ENCODE results near the gene HHLA2. TPM values are rescaled to one million over a fixed set of nuclear protein-coding genes. Genes with fewer than 3 reads are reported as not detected.

The HHLA2 gene
- total and polyA plus RNA-seq, 4 experiments from 2014 or later = 0.52 to 0.58 TPM; not detected in 2

DNA sequence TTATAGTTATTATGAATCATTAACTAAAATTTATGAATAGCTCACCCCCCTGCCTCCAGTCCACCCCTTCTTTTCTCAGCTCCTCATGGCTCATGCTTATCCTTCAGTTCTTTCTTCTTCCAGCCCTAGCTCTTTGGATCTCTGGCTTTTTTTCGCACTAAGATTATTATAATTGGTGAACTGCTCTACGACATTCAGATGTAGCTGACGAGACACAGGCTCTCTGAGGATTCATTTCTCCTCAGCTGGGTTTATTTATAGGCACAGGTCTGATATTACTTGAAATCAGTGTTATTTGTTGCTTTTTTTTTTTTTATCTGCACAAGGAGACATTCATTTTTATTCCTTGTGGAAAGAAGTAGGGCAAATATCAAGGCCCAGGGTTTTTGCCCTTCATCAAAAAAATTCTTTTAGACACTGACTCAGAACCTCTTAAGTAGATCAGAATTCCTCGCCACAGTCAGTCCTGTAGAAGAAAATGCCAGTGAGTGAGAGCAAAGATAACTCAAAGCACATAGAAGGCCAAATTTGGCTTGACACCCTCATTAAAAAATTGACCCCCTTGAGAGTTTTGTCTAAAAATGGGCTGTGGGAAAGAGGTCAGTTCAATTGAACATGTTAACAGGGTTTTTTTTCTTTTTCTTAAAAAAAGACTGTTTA lies 107.5 kb downstream of the HHLA2 start:
- Histone ChIP-seq H3K36me3 (ENCODE audit: insufficient read depth, low read length) (no peaks in the 10 kb centered on the region), H3K27ac (ENCODE audit: low read depth, low read length) (no peak overlapping the region), H3K4me1 (ENCODE audit: insufficient read depth, low read length) (no peaks in the 10 kb centered on the region), H3K9me3 (ENCODE audit: control insufficient read depth in 1 of 2, low read length in 2 of 2) (no peaks in the 10 kb centered on the region), H3K4me3 (ENCODE audit: low read length in 2 of 2) (no peak overlapping the region), H3K27me3 (ENCODE audit: insufficient read depth, low read length) (no peaks in the 10 kb centered on the region)
- Mint-ChIP-seq H3K27ac (no peak overlapping the region), H3K27me3 (no peaks in the 10 kb centered on the region), H3K9me3 (peaks cover 0 to 4% (median 0%) of the 10 kb centered on the region in 8 donors), H3K36me3 (no peaks in the 10 kb centered on the region), H3K4me3 (no peak overlapping the region), H3K4me1 (peaks cover 0 to 2% (median 0%) of the 10 kb centered on the region in 4 donors)
- ChIA-PET POLR2A (ENCODE audit: partially characterized antibody) (interaction anchor here (1.3 kb wide), 1 partner anchor 311 kb away, joined by 4 read pairs; no protein-coding TSS in a partner anchor), CTCF (ENCODE audit: partially characterized antibody) (interaction anchor here (0.7 to 4.6 kb wide), 10 partner anchors 11 to 1168 kb away, joined by 3 to 36 read pairs (median 4); no protein-coding TSS in a partner anchor)
- intact Hi-C loops (cut with micrococcal nuclease) = loop anchor here (10.0 kb wide), 1 partner anchor 1169 kb away; no protein-coding TSS in a partner anchor
- DNase-seq = no peak

DNA sequence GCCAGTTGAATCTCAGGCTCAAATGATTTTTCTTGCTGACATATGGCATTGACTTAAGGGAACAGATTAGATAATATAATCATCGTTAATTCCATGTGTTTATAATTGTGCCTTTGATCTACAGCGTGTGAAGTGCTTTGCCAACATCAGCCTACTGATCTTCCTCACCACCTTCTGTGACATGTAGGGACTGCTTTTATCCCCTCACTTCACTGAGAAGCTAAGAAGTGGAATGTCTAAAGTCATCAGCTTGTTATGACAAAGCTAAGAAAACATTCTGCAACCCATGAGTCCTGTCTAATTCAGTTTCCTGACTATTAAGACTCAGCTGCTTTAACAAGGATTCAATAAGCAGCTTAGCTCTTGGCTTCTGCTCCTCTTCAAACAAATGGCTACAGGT lies 108.0 kb downstream of the HHLA2 start:
- H3K4me1 Mint-ChIP-seq = peaks cover 0 to 2% (median 0%) of the 10 kb centered on the region in 4 donors
- Histone ChIP-seq H3K4me3 (ENCODE audit: low read length in 2 of 2) (no peak overlapping the region), H3K9me3 (ENCODE audit: control insufficient read depth in 1 of 2, low read length in 2 of 2) (no peaks in the 10 kb centered on the region), H3K27me3 (ENCODE audit: insufficient read depth, low read length) (no peaks in the 10 kb centered on the region), H3K36me3 (ENCODE audit: insufficient read depth, low read length) (no peaks in the 10 kb centered on the region), H3K27ac (ENCODE audit: low read depth, low read length) (no peak overlapping the region), H3K4me1 (ENCODE audit: insufficient read depth, low read length) (no peaks in the 10 kb centered on the region)
- H3K9me3 Mint-ChIP-seq = peaks cover 0 to 4% (median 0%) of the 10 kb centered on the region in 8 donors
- no peak overlapping the region for H3K27ac Mint-ChIP-seq
- intact Hi-C loops (cut with micrococcal nuclease) = loop anchor here (10.0 kb wide), 1 partner anchor 1170 kb away; no protein-coding TSS in a partner anchor
- ChIA-PET POLR2A (ENCODE audit: partially characterized antibody) (interaction anchor here (1.3 kb wide), 1 partner anchor 312 kb away, joined by 4 read pairs; no protein-coding TSS in a partner anchor), CTCF (ENCODE audit: partially characterized antibody) (interaction anchor here (0.8 to 4.6 kb wide), 10 partner anchors 10 to 476 kb away, joined by 3 to 36 read pairs (median 5); no protein-coding TSS in a partner anchor)
- H3K36me3 Mint-ChIP-seq = no peaks in the 10 kb centered on the region
- H3K4me3 Mint-ChIP-seq = no peak overlapping the region
- no peaks in the 10 kb centered on the region for H3K27me3 Mint-ChIP-seq
- no peak for DNase-seq

DNA sequence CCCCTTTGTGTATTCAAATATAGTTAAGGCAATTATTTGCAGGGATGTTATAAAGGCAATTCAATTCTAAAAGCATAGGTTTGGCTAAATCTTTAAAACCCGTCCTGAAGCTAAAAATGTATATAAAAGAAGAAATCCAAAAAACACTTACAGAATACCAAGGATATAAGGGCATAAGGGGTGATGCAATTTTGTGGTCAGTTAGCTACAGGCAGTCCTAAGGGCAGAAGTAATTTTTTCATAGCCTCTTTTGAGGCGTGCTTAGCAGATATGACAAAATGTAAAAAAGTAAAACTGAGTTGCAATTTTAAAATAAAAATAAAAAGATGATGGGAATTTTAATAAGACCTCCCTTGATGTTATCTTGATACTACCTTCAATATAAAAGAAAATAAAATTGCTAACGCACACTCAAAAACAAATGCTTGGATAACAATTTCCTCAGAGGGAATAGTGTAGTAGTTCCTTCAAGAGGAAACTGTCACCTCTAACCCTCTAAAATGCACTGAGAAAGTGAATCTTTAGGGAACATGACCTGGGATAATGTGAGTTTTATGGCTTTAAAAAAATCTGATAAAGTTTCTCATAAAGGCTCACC lies 109.8 kb downstream of the HHLA2 start:
- H3K4me3 ChIP-seq (ENCODE audit: low read length in 2 of 2) = no peak overlapping the region
- H3K4me1 ChIP-seq (ENCODE audit: insufficient read depth, low read length) = no peaks in the 10 kb centered on the region
- Mint-ChIP-seq H3K27ac (no peak overlapping the region), H3K36me3 (no peaks in the 10 kb centered on the region), H3K4me1 (peaks cover 0 to 2% (median 0%) of the 10 kb centered on the region in 4 donors), H3K4me3 (no peak overlapping the region), H3K27me3 (no peaks in the 10 kb centered on the region), H3K9me3 (no peaks in the 10 kb centered on the region)
- no peaks in the 10 kb centered on the region for H3K27me3 ChIP-seq (ENCODE audit: insufficient read depth, low read length)
- ChIA-PET CTCF (ENCODE audit: partially characterized antibody) (interaction anchor here (1.0 to 4.6 kb wide), 14 partner anchors 12 to 731 kb away, joined by 3 to 36 read pairs (median 5); partner anchors contain the start of gene IFT57), POLR2A (ENCODE audit: partially characterized antibody) (interaction anchor here (1.5 kb wide), 1 partner anchor 280 kb away, joined by 3 read pairs; no protein-coding TSS in a partner anchor)
- no peaks in the 10 kb centered on the region for H3K36me3 ChIP-seq (ENCODE audit: insufficient read depth, low read length)
- no peak for DNase-seq
- intact Hi-C loops (cut with micrococcal nuclease) = loop anchor here (1.0 to 10.0 kb wide), 5 partner anchors 468 to 1171 kb away; no protein-coding TSS in a partner anchor
- no peak overlapping the region for H3K27ac ChIP-seq (ENCODE audit: low read depth, low read length)
- H3K9me3 ChIP-seq (ENCODE audit: control insufficient read depth in 1 of 2, low read length in 2 of 2) = no peaks in the 10 kb centered on the region

DNA sequence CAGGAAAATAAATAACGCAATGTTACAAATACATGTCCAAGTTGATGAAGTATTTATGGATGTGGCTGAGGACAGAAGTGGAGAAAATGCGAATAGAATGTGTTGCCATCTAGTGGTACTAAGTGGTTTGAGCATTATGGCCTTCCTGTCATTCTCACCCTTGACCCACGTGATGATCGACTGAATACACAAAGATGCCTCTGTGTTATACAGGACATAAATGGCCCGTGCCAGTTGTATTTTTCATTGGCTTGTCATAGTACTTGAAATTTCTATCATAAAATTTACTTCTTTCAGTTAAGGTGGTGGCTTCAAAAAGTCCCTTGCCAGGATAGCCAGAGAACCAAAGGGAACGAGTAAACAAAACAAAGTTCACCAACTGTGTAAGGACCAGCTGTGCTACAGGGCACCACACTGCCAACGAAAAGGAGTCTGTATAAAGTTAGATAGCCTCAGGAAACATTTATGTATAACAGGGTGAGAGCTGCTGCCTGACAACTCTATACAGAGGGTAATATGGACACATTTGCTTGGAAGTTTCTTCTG lies 110.4 kb downstream of the HHLA2 start:
- Histone ChIP-seq H3K4me1 (ENCODE audit: insufficient read depth, low read length) (no peaks in the 10 kb centered on the region), H3K36me3 (ENCODE audit: insufficient read depth, low read length) (no peaks in the 10 kb centered on the region), H3K27me3 (ENCODE audit: insufficient read depth, low read length) (no peaks in the 10 kb centered on the region), H3K27ac (ENCODE audit: low read depth, low read length) (no peak overlapping the region), H3K4me3 (ENCODE audit: low read length in 2 of 2) (no peak overlapping the region), H3K9me3 (ENCODE audit: control insufficient read depth in 1 of 2, low read length in 2 of 2) (no peaks in the 10 kb centered on the region)
- POLR2A ChIA-PET (ENCODE audit: partially characterized antibody) = no interaction called here
- peaks cover 0 to 2% (median 0%) of the 10 kb centered on the region in 4 donors for H3K4me1 Mint-ChIP-seq
- no peaks in the 10 kb centered on the region for H3K27me3 Mint-ChIP-seq
- intact Hi-C loops (cut with micrococcal nuclease) = loop anchor here (1.0 to 10.0 kb wide), 5 partner anchors 468 to 1172 kb away; no protein-coding TSS in a partner anchor
- DNase-seq = peak in 3 of 5 donors; percentile 24 to 61 (median 48)
- H3K36me3 Mint-ChIP-seq = no peaks in the 10 kb centered on the region
- CTCF ChIA-PET (ENCODE audit: partially characterized antibody) = interaction anchor here (1.0 to 4.4 kb wide), 14 partner anchors 12 to 731 kb away, joined by 3 to 36 read pairs (median 4); no protein-coding TSS in a partner anchor
- H3K4me3 Mint-ChIP-seq = no peak overlapping the region
- peak overlapping the region in 1 of 7 donors; percentile 8 for H3K27ac Mint-ChIP-seq
- no peaks in the 10 kb centered on the region for H3K9me3 Mint-ChIP-seq

DNA sequence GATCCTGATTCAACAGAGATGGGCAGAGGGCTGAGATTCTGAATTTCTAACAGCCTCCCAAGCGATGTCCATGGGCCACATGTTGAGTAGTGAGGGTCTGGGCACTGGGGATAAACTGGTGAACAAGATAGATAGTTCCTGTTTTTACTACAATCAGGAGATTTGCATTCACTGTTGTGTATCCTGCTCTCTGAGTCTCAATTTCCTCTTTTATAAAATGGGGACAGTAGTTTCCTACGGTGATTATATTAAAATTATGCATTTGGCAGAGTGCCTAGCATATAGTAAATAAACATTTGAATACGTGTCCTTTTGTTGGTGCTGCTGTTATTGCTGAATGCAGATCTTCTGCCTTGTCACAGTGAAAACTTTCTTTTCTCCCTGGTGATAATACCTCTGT lies 111.5 kb downstream of the HHLA2 start:
- H3K27me3 ChIP-seq (ENCODE audit: insufficient read depth, low read length) = no peaks in the 10 kb centered on the region
- no peak overlapping the region for H3K4me3 ChIP-seq (ENCODE audit: low read length in 2 of 2)
- Mint-ChIP-seq H3K36me3 (no peaks in the 10 kb centered on the region), H3K4me3 (no peak overlapping the region), H3K27me3 (no peaks in the 10 kb centered on the region), H3K9me3 (no peaks in the 10 kb centered on the region), H3K4me1 (peaks cover 0 to 2% (median 0%) of the 10 kb centered on the region in 4 donors), H3K27ac (peak overlapping the region in 1 of 7 donors; percentile 33)
- no peak overlapping the region for H3K27ac ChIP-seq (ENCODE audit: low read depth, low read length)
- POLR2A ChIA-PET (ENCODE audit: partially characterized antibody) = no interaction called here
- H3K36me3 ChIP-seq (ENCODE audit: insufficient read depth, low read length) = no peaks in the 10 kb centered on the region
- intact Hi-C loops (cut with micrococcal nuclease) = loop anchor here (5.0 to 10.0 kb wide), 4 partner anchors 481 to 1173 kb away; no protein-coding TSS in a partner anchor
- no peaks in the 10 kb centered on the region for H3K4me1 ChIP-seq (ENCODE audit: insufficient read depth, low read length)
- DNase-seq = no peak
- H3K9me3 ChIP-seq (ENCODE audit: control insufficient read depth in 1 of 2, low read length in 2 of 2) = no peaks in the 10 kb centered on the region
- CTCF ChIA-PET (ENCODE audit: partially characterized antibody) = interaction anchor here (0.7 to 1.4 kb wide), 10 partner anchors 14 to 552 kb away, joined by 3 to 10 read pairs (median 4); no protein-coding TSS in a partner anchor

DNA sequence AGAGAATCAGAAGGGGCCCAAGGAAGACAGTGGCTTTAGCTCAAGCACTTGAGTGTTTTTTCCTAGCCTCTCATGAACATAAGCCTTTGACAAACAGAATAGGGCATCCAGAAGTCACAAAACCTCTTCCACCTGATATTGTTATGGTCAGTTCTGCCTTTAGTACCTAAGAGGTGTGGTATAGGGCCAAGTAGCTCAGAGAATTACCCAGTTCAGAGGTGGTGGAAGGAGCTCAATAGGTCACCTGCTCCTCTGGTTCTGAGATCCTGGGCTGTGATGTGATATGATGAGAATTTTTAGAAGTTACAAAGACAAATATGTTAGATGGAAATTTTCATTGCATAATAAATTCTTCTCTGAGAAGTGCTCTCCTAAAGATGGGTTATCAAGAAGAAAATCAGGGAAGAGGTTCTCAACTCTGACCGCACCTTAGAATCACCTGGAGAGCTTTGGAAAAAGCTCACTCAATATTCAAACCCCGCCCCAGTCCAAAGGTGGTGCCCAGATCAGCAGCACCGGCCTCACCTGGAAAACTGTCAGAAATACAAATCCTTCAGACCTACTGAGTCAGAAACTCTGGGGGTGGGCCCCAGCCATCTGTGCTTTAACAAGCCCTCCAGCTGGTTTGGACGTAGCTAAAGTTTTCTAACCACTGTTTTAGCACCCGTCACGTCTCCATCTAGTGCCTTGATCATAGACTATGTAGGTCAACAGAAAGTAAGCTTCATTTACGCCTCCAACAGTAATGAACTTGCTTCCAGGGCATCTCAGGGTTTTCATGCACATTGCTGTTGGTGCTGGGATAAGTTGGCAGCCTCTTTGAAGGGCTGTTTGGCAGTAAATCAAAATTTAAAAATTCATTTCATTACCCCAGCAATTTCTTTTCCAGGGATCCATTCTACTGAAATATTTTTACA lies 112.8 kb downstream of the HHLA2 start:
- DNase-seq = no peak

More for the DNA sequence above, 112.8 kb downstream of the HHLA2 start:
- Histone ChIP-seq H3K27ac (ENCODE audit: low read depth, low read length) (no peak overlapping the region), H3K4me3 (ENCODE audit: low read length in 2 of 2) (no peak overlapping the region), H3K4me1 (ENCODE audit: insufficient read depth, low read length) (no peaks in the 10 kb centered on the region), H3K27me3 (ENCODE audit: insufficient read depth, low read length) (no peaks in the 10 kb centered on the region), H3K9me3 (ENCODE audit: control insufficient read depth in 1 of 2, low read length in 2 of 2) (no peaks in the 10 kb centered on the region), H3K36me3 (ENCODE audit: insufficient read depth, low read length) (no peaks in the 10 kb centered on the region)
- no peaks in the 10 kb centered on the region for H3K27me3 Mint-ChIP-seq
- ChIA-PET CTCF (ENCODE audit: partially characterized antibody) (interaction anchor here (0.7 to 2.0 kb wide), 7 partner anchors 10 to 1174 kb away, joined by 3 to 7 read pairs (median 4); no protein-coding TSS in a partner anchor), POLR2A (ENCODE audit: partially characterized antibody) (no interaction called here)
- no peaks in the 10 kb centered on the region for H3K36me3 Mint-ChIP-seq
- H3K4me1 Mint-ChIP-seq = peaks cover 0 to 2% (median 0%) of the 10 kb centered on the region in 4 donors
- H3K27ac Mint-ChIP-seq = no peak overlapping the region
- H3K4me3 Mint-ChIP-seq = no peak overlapping the region
- H3K9me3 Mint-ChIP-seq = no peaks in the 10 kb centered on the region
- intact Hi-C loops (cut with micrococcal nuclease) = loop anchor here (5.0 to 10.0 kb wide), 4 partner anchors 482 to 1174 kb away; no protein-coding TSS in a partner anchor
